Muscle layer of colon (tissue), 2 donors: ENCODE data around the gene PPRC1.
A peak's percentile ranks its signal among the peaks of the same experiment; 100 is the strongest.

ENCODE experiments used
- H3K27ac ChIP-seq: one replicate; pipeline ENCODE4 v1.7.0; 2013; ENCODE audit warnings: low read depth, mild to moderate bottlenecking, low read length, moderate library complexity
- H3K27me3 ChIP-seq, 2 donors: one replicate each; pipeline ENCODE4 v1.7.0; 2013; ENCODE audit warnings: low read length in 2 of 2, mild to moderate bottlenecking in 2 of 2; ENCODE audit not compliant: insufficient read depth in 2 of 2, control insufficient read depth in 1 of 2
- H3K36me3 ChIP-seq: one replicate; pipeline ENCODE4 v1.7.0; 2013; ENCODE audit warnings: mild to moderate bottlenecking, low read length; ENCODE audit not compliant: insufficient read depth
- H3K4me1 ChIP-seq: one replicate; pipeline ENCODE4 v1.7.0; 2013; ENCODE audit warnings: mild to moderate bottlenecking, low read length; ENCODE audit not compliant: insufficient read depth
- H3K4me3 ChIP-seq, 2 donors: one replicate each; pipeline ENCODE4 v1.7.0; 2013; ENCODE audit warnings: low read length in 2 of 2, low read depth in 1 of 2, mild to moderate bottlenecking in 1 of 2, moderate library complexity in 1 of 2
- H3K9ac ChIP-seq: one replicate; pipeline ENCODE4 v1.7.0; 2013; ENCODE audit warnings: low read length
- H3K9me3 ChIP-seq: one replicate; pipeline ENCODE4 v1.7.0; 2013; ENCODE audit warnings: mild to moderate bottlenecking, low read length
- donor health status: abdominal sarcoma.
- donor health status: Adenocarcinoma of cecum.

The PPRC1 gene

GRCh38 chr10:102153093-102153620 lies 20.3 kb downstream of the PPRC1 start:
- Histone ChIP-seq H3K4me1 (peaks cover 10% of the 10 kb centered on the region), H3K27ac (peak overlapping the region; percentile 96), H3K4me3 (peak overlapping the region; percentile 89 to 97), H3K9me3 (no peaks in the 10 kb centered on the region), H3K9ac (peak overlapping the region; percentile 84), H3K27me3 (no peaks in the 10 kb centered on the region), H3K36me3 (peaks cover 35% of the 10 kb centered on the region)

DNA sequence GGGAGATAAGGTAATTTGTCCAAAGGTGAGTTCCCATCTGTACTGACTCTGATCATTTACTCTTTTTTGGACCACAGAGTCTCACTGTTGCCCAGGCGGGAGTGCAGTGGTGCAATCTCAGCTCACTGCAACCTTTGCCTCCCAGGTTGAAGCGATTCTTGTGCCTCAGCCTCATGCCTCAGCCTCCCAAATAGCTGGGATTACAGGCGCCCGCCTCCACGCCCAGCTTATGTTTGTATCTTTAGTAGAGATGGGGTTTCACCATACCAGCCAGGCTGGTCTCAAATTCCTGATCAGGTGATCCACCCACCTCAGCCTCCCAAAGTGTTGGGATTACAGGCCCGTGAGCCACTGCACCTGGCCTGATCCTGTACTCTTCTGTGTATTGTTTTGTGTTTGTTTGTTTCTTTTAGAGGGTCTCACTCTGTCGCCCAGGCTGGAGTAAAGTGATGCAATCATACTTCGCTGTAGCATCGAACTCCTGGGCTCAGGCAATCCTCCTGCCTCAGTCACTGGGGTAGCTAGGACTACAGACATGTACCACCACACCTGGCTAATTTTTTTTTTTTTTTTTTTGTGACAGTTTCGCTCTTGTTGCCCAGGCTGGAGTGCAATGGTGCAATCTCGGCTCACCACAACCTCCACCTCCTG lies 21.8 kb downstream of the PPRC1 start:
- H3K4me3 ChIP-seq, result no peak overlapping the region

DNA sequence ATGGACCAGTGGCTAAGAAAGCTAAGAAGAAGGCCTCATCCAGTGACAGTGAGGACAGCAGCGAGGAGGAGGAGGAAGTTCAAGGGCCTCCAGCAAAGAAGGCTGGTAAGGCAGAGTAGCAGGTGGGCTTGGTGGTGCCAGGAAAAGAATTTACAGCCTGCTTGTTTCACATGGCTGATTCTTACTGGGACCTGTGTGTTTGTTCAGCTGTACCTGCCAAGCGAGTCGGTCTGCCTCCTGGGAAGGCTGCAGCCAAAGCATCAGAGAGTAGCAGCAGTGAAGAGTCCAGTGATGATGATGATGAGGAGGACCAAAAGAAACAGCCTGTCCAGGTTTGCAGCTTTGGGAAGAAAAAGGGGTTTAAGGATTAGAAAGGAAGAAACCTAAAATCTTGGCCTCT lies 24.4 kb downstream of the PPRC1 start:
- Histone ChIP-seq H3K36me3 (peaks cover 54% of the 10 kb centered on the region), H3K4me1 (peaks cover 10% of the 10 kb centered on the region), H3K4me3 (no peak overlapping the region), H3K27me3 (no peaks in the 10 kb centered on the region), H3K9me3 (no peaks in the 10 kb centered on the region), H3K9ac (no peak overlapping the region), H3K27ac (no peak overlapping the region)

More for the DNA sequence above, 21.8 kb downstream of the PPRC1 start:
- Histone ChIP-seq H3K27me3 (no peaks in the 10 kb centered on the region), H3K9me3 (no peaks in the 10 kb centered on the region), H3K27ac (no peak overlapping the region), H3K4me1 (peaks cover 10% of the 10 kb centered on the region), H3K36me3 (peaks cover 35% of the 10 kb centered on the region), H3K9ac (no peak overlapping the region)

DNA sequence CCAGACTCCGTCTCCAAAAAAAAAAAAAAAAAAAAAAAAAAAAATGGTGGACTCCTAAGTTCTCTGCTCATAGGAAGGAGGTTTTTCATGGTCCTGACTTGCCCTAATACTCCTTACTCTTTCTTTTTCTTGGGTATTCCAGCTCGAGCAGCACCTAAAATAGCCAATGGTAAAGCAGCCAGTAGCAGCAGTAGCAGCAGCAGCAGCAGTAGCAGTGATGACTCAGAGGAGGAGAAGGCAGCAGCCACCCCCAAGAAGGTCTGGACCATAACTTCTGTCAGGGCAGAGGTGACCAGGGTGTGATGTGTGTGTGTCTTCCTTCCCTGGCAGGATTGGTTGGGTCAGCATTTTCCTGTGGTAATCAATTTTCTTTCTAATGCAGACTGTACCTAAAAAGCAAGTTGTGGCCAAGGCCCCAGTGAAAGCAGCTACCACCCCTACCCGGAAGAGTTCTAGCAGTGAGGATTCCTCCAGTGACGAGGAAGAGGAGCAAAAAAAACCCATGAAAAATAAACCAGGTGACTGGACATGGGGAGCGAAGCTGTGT lies 26.3 kb downstream of the PPRC1 start:
- H3K27me3 ChIP-seq, result no peaks in the 10 kb centered on the region
- no peaks in the 10 kb centered on the region for H3K4me1 ChIP-seq
- peaks cover 67% of the 10 kb centered on the region for H3K36me3 ChIP-seq
- no peak overlapping the region for H3K27ac ChIP-seq
- no peak overlapping the region for H3K4me3 ChIP-seq
- H3K9me3 ChIP-seq, result no peaks in the 10 kb centered on the region
- no peak overlapping the region for H3K9ac ChIP-seq

- H3K36me3 ChIP-seq, result peaks cover 67% of the 10 kb centered on the region
- H3K9ac ChIP-seq, result no peak overlapping the region
- no peak overlapping the region for H3K27ac ChIP-seq
- H3K9me3 ChIP-seq, result no peaks in the 10 kb centered on the region
- H3K4me3 ChIP-seq, result no peak overlapping the region
- H3K27me3 ChIP-seq, result no peaks in the 10 kb centered on the region
- no peaks in the 10 kb centered on the region for H3K4me1 ChIP-seq
Observed at GRCh38 chr10:102159831-102160230, 27.0 kb downstream of the PPRC1 start.

GRCh38 chr10:102163342-102163989 lies 30.6 kb downstream of the PPRC1 start:
- H3K9me3 ChIP-seq, result no peaks in the 10 kb centered on the region
- peaks cover 50% of the 10 kb centered on the region for H3K36me3 ChIP-seq
- H3K27me3 ChIP-seq, result no peaks in the 10 kb centered on the region
- H3K27ac ChIP-seq, result no peak overlapping the region
- H3K4me3 ChIP-seq, result no peak overlapping the region
- H3K4me1 ChIP-seq, result no peaks in the 10 kb centered on the region
- no peak overlapping the region for H3K9ac ChIP-seq

DNA sequence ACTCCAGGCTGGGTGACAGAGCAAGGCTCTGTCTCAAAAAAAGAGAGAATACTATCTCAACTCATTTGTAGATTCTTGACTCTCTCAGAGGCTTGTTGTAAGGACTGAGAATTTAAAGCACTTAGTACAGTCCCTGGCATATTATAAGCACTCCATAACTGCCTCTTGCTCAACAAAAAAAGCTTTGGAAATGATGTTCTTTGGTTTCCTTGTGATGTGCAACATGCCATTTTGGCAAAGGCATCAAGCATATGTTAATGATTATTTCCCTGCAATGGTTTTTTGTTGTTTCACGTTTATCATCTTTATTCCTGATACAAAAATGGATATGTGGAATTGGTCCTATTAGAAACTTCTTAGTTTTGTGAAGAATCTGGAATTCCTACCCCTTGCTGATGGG lies 35.0 kb downstream of the PPRC1 start:
- H3K4me3 ChIP-seq, result no peak overlapping the region
- no peaks in the 10 kb centered on the region for H3K9me3 ChIP-seq
- H3K9ac ChIP-seq, result no peak overlapping the region
- peaks cover 7% of the 10 kb centered on the region for H3K36me3 ChIP-seq
- peaks cover 5% of the 10 kb centered on the region for H3K4me1 ChIP-seq
- H3K27ac ChIP-seq, result no peak overlapping the region
- no peaks in the 10 kb centered on the region for H3K27me3 ChIP-seq

DNA sequence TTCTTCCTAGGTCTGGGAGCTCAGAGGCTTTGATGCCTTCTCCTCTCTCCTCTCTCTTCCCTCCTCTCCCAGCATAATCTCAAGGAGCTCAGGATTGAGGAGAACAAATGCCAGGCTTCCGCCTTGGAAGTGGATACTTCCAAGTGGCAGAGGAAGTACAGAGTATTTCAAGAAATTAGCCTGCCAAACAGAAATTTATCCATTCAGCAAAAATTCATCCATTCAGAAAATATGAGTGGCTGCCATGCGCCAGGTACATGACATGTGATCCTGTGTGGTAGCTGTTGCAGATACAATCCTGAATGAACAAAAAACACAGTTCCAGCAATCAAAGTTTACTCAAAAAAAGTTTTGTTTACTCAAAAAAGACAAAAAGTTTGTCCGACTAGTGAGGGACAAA lies 37.8 kb downstream of the PPRC1 start:
- peaks cover 5% of the 10 kb centered on the region for H3K4me1 ChIP-seq
- H3K36me3 ChIP-seq, result no peaks in the 10 kb centered on the region
- no peaks in the 10 kb centered on the region for H3K9me3 ChIP-seq
- H3K27me3 ChIP-seq, result no peaks in the 10 kb centered on the region
- no peak overlapping the region for H3K9ac ChIP-seq
- no peak overlapping the region for H3K27ac ChIP-seq
- H3K4me3 ChIP-seq, result no peak overlapping the region

DNA sequence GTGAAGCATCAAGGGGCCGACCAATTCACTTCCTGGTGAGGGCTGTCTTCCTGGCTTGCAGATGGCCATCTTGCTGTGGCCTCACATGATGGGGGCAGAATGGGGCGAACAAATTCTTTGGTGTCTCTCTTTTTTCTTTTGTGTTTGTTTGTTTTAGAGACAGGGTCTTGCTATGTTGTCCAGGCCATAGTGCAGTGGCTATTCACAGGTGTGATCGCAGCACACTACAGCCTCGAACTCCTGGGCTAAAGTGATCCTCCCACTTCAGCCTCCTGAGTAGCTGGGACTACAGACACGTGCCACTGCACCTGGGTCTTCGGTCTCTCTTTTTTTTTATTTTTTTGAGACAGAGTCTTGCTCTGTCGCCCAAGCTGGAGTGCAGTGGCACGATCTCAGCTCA lies 39.4 kb downstream of the PPRC1 start:
- Histone ChIP-seq H3K9me3 (no peaks in the 10 kb centered on the region), H3K27me3 (no peaks in the 10 kb centered on the region)

DNA sequence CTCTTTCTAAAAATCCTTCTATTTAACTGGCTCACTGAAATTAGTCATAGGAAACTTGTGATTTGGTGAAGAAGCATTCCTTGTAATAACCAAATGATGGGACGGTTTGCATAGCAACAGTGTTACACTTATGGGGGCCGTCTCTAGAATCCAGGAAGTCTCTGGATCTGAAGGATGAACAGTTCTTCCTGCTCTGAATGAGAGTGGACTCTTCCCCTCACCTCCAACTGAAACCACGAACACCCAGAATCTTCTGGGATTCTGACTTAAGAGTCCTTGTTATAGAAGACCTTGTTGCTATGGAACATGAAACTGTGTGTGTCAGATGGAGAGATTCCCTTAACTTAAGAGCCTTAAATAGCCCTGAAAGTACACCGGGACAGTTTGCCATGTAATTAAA lies 42.6 kb downstream of the PPRC1 start:
- Histone ChIP-seq H3K4me3 (no peak overlapping the region), H3K4me1 (no peaks in the 10 kb centered on the region), H3K27me3 (no peaks in the 10 kb centered on the region), H3K36me3 (no peaks in the 10 kb centered on the region), H3K9me3 (no peaks in the 10 kb centered on the region), H3K9ac (no peak overlapping the region), H3K27ac (no peak overlapping the region)

More for the DNA sequence above, 39.4 kb downstream of the PPRC1 start:
- Histone ChIP-seq H3K9ac (no peak overlapping the region), H3K36me3 (no peaks in the 10 kb centered on the region), H3K27ac (no peak overlapping the region), H3K4me3 (no peak overlapping the region), H3K4me1 (peaks cover 5% of the 10 kb centered on the region)

DNA sequence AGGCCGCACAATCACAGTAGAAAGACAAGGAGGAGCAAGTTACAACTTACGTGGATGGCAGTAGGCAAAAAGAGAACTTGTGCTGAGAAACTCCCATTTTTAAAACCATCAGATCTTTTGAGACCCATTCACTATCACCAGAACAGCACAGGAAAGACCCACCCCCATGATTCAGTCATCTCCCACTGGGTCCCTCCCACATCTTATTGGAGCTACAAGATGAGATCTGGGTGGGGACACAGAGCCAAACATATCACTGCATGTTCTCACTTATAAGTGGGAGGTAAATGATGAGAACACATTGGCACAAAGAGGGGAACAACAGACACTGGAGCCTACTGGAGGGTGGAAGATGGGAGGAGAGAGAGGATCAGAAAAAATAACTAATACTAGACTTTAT lies 51.8 kb downstream of the PPRC1 start:
- no peak overlapping the region for H3K9ac ChIP-seq
- no peak overlapping the region for H3K4me3 ChIP-seq
- H3K9me3 ChIP-seq, result no peaks in the 10 kb centered on the region
- no peaks in the 10 kb centered on the region for H3K4me1 ChIP-seq
- H3K36me3 ChIP-seq, result no peaks in the 10 kb centered on the region
- no peaks in the 10 kb centered on the region for H3K27me3 ChIP-seq
- H3K27ac ChIP-seq, result no peak overlapping the region
